ENCODE measurements around the gene MRPL54.

DNA sequence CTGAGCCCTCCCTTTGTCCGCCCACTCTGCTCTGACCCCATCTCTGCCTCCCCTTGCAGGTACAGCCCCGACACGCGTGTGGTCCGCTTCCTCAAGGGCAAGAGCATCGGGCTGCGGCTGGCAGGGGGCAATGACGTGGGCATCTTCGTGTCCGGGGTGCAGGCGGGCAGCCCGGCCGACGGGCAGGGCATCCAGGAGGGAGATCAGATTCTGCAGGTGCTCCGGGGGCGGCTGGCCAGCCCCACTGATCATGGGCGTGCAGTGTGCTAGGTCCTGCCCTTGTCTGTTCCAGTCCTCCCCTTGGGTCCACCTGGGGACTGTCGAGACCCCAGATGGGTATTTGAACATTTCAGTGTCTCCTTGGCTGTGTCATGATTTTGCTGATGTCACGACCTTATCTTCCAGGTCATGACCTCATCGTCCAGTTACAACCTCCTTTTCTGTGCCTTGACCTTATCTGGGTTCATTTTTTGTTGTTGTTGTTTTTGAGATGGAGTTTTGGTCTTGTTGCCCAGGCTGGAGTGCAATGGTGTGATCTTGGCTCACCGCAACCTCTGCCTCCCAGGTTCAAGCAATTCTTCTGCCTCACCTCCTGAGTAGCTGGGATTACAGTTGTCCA, 26.3 kb upstream of the MRPL54 start:
- TF ChIP-seq EZH2phosphoT487 (IDR thresholded peaks at IDR 0.05; ENCODE audit: low read depth, severe bottlenecking, unreplicated experiment) (no peak), EZH2 (IDR thresholded peaks at IDR 0.05; ENCODE audit: borderline replicate concordance) (no peak)
- TF ChIP-seq, protein P1, sequence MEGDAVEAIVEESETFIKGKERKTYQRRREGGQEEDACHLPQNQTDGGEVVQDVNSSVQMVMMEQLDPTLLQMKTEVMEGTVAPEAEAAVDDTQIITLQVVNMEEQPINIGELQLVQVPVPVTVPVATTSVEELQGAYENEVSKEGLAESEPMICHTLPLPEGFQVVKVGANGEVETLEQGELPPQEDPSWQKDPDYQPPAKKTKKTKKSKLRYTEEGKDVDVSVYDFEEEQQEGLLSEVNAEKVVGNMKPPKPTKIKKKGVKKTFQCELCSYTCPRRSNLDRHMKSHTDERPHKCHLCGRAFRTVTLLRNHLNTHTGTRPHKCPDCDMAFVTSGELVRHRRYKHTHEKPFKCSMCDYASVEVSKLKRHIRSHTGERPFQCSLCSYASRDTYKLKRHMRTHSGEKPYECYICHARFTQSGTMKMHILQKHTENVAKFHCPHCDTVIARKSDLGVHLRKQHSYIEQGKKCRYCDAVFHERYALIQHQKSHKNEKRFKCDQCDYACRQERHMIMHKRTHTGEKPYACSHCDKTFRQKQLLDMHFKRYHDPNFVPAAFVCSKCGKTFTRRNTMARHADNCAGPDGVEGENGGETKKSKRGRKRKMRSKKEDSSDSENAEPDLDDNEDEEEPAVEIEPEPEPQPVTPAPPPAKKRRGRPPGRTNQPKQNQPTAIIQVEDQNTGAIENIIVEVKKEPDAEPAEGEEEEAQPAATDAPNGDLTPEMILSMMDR (IDR thresholded peaks at IDR 0.05; ENCODE audit: poor library complexity), result no peak

Data from hepatocyte (in vitro differentiated cells).